ENCODE data around the gene FBXO38. TPM values are rescaled to one million over a fixed set of nuclear protein-coding genes. Genes with fewer than 3 reads are reported as not detected.

FBXO38 gene
- total RNA-seq, 4 donors from 2014 or later, result 29.5 to 46.5 (median 34.0) TPM

DNA sequence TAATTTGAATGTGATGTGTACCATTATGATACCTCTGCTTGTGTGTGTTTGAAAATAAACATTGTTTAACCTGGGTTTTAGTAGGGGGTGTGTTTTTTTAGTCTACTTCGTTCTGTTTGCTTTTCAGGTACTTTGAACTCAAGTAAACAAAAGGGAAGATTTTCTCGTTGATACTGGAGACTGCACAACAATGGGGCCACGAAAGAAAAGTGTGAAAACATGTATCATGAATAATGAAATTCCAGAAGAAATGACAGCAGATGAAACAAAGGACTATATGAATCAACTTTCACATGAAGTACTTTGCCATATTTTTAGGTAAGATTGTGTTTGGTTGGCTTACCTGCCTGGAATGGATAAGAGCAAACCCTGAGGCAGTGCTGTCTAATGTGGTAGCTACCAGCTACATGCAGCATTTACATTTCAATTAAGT lies 10.8 kb downstream of the FBXO38 start:
- Histone ChIP-seq H3K36me3 (peaks cover 16 to 29% (median 26%) of the 10 kb centered on the region in 4 donors), H3K27me3 (no peaks in the 10 kb centered on the region), H3K27ac (replicated peaks in 1 of 4) (no peak overlapping the region), H3K4me1 (peaks cover 15 to 43% (median 19%) of the 10 kb centered on the region in 4 donors), H3K4me3 (no peak overlapping the region), H3K9me3 (no peaks in the 10 kb centered on the region)
- TF ChIP-seq POLR2AphosphoS5 (IDR thresholded peaks at IDR 0.05), result no peak
- TF ChIP-seq POLR2A (IDR thresholded peaks at IDR 0.05; ENCODE audit: low read depth), result no peak
- TF ChIP-seq CTCF (IDR thresholded peaks at IDR 0.05), result no peak
- no peak for TF ChIP-seq EP300 (IDR thresholded peaks at IDR 0.05)
- DNase-seq (ENCODE audit: extremely low spot score), result no peak
- 67% methylated on average over 3 of the region's 3 CpGs for WGBS
- intact Hi-C loops (cut with DNase I), result no loop called here

DNA sequence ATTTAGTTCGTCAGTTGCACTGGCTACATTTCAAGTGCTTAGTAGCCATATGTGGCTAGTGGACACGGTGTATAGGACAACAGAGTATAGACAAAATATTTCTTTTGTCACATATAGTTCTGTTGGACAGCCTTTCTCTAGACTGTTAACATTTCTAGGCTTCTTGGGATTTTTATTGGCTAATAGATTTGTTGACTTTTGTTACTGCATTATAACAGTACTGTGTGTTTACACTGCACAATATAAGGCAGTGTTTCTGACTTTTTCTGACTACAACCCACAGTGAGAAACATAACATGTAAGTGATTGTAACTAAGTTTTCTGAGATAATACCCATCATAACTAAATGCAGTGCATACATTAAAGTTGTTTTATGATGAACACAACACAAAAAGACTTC lies 11.3 kb downstream of the FBXO38 start:
- peaks cover 15 to 43% (median 19%) of the 10 kb centered on the region in 4 donors for H3K4me1 ChIP-seq
- DNase-seq (ENCODE audit: extremely low spot score), result no peak
- no peak overlapping the region for H3K4me3 ChIP-seq
- H3K9me3 ChIP-seq, result no peaks in the 10 kb centered on the region
- no peak for TF ChIP-seq CTCF (IDR thresholded peaks at IDR 0.05)
- no peak for TF ChIP-seq POLR2A (IDR thresholded peaks at IDR 0.05; ENCODE audit: low read depth)
- TF ChIP-seq EP300 (IDR thresholded peaks at IDR 0.05), result no peak
- TF ChIP-seq POLR2AphosphoS5 (IDR thresholded peaks at IDR 0.05), result no peak
- peaks cover 17 to 33% (median 28%) of the 10 kb centered on the region in 4 donors for H3K36me3 ChIP-seq
- WGBS, result 92% methylated on average over 2 of the region's 2 CpGs
- no peaks in the 10 kb centered on the region for H3K27me3 ChIP-seq
- H3K27ac ChIP-seq (replicated peaks in 1 of 4), result no peak overlapping the region
- intact Hi-C loops (cut with DNase I), result no loop called here

GRCh38 chr5:148397968-148398595 lies 14.3 kb downstream of the FBXO38 start:
- Histone ChIP-seq H3K36me3 (peaks cover 23 to 56% (median 43%) of the 10 kb centered on the region in 4 donors), H3K9me3 (no peaks in the 10 kb centered on the region), H3K4me3 (no peak overlapping the region), H3K27me3 (no peaks in the 10 kb centered on the region), H3K27ac (replicated peaks in 1 of 4) (no peak overlapping the region), H3K4me1 (peaks cover 6 to 23% (median 13%) of the 10 kb centered on the region in 4 donors)
- intact Hi-C loops (cut with DNase I), result no loop called here
- WGBS, result 68% methylated on average over 3 of the region's 3 CpGs
- DNase-seq (ENCODE audit: extremely low spot score), result no peak
- TF ChIP-seq POLR2A (IDR thresholded peaks at IDR 0.05; ENCODE audit: low read depth) (no peak), POLR2AphosphoS5 (IDR thresholded peaks at IDR 0.05) (no peak)

DNA sequence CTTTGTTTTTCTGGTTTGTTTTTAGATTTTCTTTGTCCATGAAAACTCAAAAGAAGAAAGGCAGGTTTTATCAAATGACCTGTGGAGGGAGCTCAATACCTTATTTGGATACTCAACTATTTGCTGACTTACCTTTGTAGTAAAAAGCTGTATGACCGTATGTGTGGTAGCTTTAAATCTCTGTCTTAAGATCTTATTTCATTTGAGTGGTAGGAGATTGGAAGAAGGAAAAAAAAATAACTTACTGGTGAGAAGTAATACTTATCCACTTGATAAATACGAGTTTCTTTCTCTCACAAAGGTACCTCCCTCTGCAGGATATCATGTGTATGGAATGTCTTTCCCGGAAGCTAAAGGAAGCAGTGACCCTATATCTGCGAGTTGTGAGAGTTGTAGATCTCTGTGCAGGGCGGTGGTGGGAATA lies 15.0 kb downstream of the FBXO38 start:
- TF ChIP-seq POLR2A (IDR thresholded peaks at IDR 0.05; ENCODE audit: low read depth) (no peak), POLR2AphosphoS5 (IDR thresholded peaks at IDR 0.05) (no peak), CTCF (IDR thresholded peaks at IDR 0.05) (no peak), EP300 (IDR thresholded peaks at IDR 0.05) (no peak)
- Histone ChIP-seq H3K36me3 (peaks cover 23 to 63% (median 47%) of the 10 kb centered on the region in 4 donors), H3K4me1 (peaks cover 0 to 16% (median 9%) of the 10 kb centered on the region in 4 donors), H3K4me3 (no peak overlapping the region), H3K27ac (replicated peaks in 1 of 4) (no peak overlapping the region), H3K9me3 (no peaks in the 10 kb centered on the region), H3K27me3 (no peaks in the 10 kb centered on the region)
- 86% methylated on average over 5 of the region's 5 CpGs for WGBS
- no peak for DNase-seq (ENCODE audit: extremely low spot score)
- intact Hi-C loops (cut with DNase I), result no loop called here

DNA sequence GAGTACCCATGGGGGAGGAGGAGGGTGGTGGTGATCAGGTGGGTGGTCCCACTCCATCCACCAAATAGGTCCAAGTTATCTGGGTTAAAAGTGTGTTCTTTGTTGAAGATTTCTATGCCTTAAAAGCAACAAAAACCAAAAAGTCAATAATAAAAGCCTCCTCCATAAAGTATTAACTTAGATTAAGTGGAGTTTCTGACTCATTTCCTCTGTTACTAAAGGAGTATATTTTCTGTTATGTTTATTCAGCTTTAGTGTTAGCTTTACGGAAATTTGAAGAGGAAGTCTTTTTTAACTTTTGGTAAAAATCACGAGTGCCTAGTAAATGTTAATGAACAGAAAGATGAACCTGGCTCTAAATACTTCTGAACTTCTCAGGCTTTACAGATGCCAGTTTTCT lies 17.8 kb downstream of the FBXO38 start:
- Histone ChIP-seq H3K27ac (replicated peaks in 1 of 4) (peak overlapping the region in 2 of 4 donors; percentile 17 to 29), H3K27me3 (no peaks in the 10 kb centered on the region), H3K9me3 (no peaks in the 10 kb centered on the region), H3K4me3 (no peak overlapping the region), H3K36me3 (peaks cover 22 to 70% (median 49%) of the 10 kb centered on the region in 4 donors), H3K4me1 (peaks cover 0 to 11% (median 3%) of the 10 kb centered on the region in 4 donors)
- 61% methylated on average over 2 of the region's 2 CpGs for WGBS
- TF ChIP-seq CTCF (IDR thresholded peaks at IDR 0.05) (no peak), EP300 (IDR thresholded peaks at IDR 0.05) (no peak), POLR2A (IDR thresholded peaks at IDR 0.05; ENCODE audit: low read depth) (no peak)
- intact Hi-C loops (cut with DNase I), result no loop called here
- DNase-seq (ENCODE audit: extremely low spot score), result no peak

Measured in esophagus muscularis mucosa (tissue), 4 donors.